Astrocyte of the hippocampus (primary cell): ENCODE measurements around the gene RETREG1.
"Not testable (repeated sequence)": the region's sequence is repeated elsewhere in the genome, so short reads cannot be mapped to it uniquely, and the experiment has no call there.

Source experiments
- DNase-seq: peaks from one replicate; pipeline ENCODE4 v3.0.0; 2011; ENCODE audit warnings: low read depth, low spot score

Gene RETREG1

GRCh38 chr5:16617274-16617968 is 624 bp upstream of the RETREG1 start:
- no peak for DNase-seq

- DNase-seq: no peak
Measured at GRCh38 chr5:16615741-16616535, 859 bp downstream of the RETREG1 start.

GRCh38 chr5:16612007-16612406 is 4.8 kb downstream of the RETREG1 start:
- DNase-seq: no peak

GRCh38 chr5:16610896-16611295 is 5.9 kb downstream of the RETREG1 start:
- DNase-seq: not testable (repeated sequence)

GRCh38 chr5:16609412-16609811 is 7.4 kb downstream of the RETREG1 start:
- no peak for DNase-seq

GRCh38 chr5:16606628-16607027 is 10.2 kb downstream of the RETREG1 start:
- DNase-seq: no peak

- DNase-seq: no peak
Measured at GRCh38 chr5:16603701-16604100, 13.1 kb downstream of the RETREG1 start.

GRCh38 chr5:16603295-16603694 is 13.5 kb downstream of the RETREG1 start:
- DNase-seq: no peak

- no peak for DNase-seq
Measured at GRCh38 chr5:16602182-16602581, 14.6 kb downstream of the RETREG1 start.

GRCh38 chr5:16600946-16601345 is 15.9 kb downstream of the RETREG1 start:
- DNase-seq: no peak

GRCh38 chr5:16600397-16600796 is 16.4 kb downstream of the RETREG1 start:
- peak; percentile 40 for DNase-seq

GRCh38 chr5:16597946-16598694 is 18.7 kb downstream of the RETREG1 start:
- DNase-seq: no peak

GRCh38 chr5:16596581-16596940 is 20.2 kb downstream of the RETREG1 start:
- DNase-seq: peak; percentile 91

- no peak for DNase-seq
Measured at GRCh38 chr5:16595881-16596580, 20.8 kb downstream of the RETREG1 start.

GRCh38 chr5:16593628-16594027 is 23.2 kb downstream of the RETREG1 start:
- no peak for DNase-seq

- peak; percentile 64 for DNase-seq
Measured at GRCh38 chr5:16593013-16593412, 23.8 kb downstream of the RETREG1 start.

GRCh38 chr5:16592255-16592654 is 24.5 kb downstream of the RETREG1 start:
- no peak for DNase-seq

- no peak for DNase-seq
Measured at GRCh38 chr5:16590685-16591084, 26.1 kb downstream of the RETREG1 start.

GRCh38 chr5:16589658-16590057 is 27.1 kb downstream of the RETREG1 start:
- no peak for DNase-seq

GRCh38 chr5:16588434-16589214 is 28.2 kb downstream of the RETREG1 start:
- DNase-seq: no peak

GRCh38 chr5:16586556-16586955 is 30.2 kb downstream of the RETREG1 start:
- no peak for DNase-seq
